Stimulated activated CD8-positive, alpha-beta memory T cell treated with anti-CD3 and anti-CD28 coated beads, Interleukin-4, amount 100 ng/mL, for 4 hours (primary cell): ENCODE measurements around the gene KCNQ1OT1.

Experiments used
- DNase-seq, 2 donors: peaks; one replicate each; pipeline ENCODE4 v3.0.0-alpha.2; 2020; ENCODE audit warnings: low read depth in 2 of 2, low spot score in 1 of 2

Gene KCNQ1OT1

DNA sequence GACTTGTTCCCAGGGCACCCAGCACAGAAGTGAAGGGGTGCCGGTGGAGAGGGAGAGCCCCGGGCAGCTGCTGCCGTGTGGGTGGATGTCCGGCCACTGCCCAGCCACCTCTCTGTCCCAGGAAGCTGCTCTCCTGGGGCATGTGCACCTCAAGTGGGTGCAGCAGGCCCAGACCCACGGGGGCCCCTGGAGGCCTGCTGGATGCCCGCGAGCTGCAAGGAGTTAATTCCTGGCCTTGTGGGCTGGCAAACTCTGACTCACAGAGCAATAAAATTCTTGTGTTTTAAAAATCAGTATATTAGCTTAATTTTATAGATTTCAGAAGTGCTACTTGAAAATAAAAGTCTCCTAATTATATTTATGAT, 37.4 kb upstream of the KCNQ1OT1 start:
- no peak for DNase-seq

DNA sequence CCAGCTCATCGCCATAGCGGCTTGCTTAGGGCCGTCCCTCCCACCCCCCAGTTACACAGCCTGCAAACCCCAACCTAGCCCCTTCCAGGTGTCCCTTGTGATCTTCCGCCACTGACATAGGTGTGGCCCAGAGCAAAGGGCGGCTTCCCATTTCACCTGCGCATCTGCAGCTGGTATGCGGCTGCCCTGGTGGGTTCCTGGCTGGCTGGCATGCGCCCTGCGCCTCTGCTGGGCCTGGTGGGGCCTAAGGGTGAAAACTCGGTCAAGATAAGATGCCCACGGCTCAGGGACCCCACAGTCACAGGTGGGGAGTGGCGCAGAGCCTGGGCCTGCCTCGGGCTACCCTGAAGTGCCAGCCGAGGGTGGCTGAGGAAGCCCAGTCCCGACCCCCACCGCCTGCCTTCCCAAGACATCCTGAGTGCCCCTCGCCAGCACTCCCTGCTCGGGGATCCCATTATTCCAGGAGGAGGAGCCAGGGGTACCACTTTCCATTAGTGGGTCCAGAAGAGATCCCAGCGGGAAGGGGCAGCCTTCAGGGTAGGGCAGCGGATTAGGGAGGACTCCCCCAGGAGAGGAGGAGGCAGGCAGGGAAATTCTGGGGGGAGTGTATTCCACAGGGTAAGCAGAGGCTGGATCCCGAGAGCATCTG, 36.9 kb upstream of the KCNQ1OT1 start:
- DNase-seq = no peak

DNA sequence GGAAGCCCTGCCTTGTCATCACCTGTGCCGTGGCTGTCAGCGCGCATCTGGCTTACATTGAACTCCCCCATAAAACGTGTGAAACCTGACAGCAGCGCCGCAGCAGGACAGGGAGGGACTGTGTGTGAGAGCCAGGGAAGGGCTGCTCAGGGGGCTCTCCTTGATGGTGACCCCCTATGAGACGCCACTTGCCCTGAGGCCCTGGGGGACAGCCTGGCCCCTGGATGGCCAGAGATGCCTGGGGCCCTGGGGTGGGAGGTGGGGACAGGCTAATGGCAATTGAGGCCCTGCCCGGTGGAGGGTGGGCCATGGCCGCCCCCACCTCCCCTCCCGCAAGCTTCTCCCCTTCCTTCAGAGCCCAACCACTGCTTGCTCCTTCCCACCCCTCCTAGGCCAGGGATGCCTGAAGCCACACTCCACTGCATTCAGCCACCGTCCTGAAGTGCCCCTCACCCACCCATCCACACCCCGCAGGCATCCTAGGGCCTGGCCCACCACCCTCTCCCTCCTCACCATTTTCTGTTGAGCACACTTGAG, 35.3 kb upstream of the KCNQ1OT1 start:
- DNase-seq = no peak

DNA sequence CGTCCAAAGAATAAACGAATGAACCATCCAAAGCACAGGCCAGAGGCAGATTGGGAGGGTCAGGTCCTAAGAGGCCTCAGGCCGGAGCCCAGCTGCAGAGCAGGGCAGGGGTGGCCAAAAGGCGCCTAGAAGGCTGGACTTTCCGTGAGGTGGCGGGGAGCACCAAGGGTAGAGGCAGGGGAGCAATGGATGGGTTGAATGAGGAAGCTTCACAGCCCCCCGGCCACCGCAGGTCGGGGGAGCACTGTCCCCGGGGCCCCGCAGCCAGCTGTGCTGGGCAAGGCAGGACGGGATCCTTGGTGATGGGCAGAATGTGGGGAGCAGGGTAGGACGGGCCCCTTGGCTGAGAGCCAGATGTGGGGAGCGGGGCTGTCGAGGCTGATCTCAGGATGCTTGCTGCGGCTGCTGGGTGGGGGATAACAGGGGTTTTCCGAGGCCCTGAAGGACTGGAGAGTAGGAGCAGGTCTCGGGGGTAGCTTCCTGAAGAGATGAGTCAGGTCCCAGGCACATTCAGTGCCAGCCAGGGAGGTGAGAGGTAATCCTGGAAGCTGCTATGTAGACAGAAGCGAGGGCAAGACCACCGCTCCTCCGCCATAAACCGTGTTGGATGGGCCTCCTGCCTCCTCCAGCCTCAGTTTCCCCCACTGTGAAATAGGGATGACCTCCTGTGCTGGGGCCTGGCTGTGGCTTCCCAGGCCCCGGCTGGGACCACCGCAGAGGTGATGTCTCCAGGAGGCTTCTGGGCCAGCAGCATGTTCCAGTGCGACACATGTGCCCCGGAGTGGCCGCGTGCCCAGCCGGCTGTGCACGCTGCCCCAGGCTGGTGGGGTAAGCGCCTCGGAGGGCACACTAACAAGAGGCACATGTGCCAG, 34.6 kb upstream of the KCNQ1OT1 start:
- no peak for DNase-seq

DNA sequence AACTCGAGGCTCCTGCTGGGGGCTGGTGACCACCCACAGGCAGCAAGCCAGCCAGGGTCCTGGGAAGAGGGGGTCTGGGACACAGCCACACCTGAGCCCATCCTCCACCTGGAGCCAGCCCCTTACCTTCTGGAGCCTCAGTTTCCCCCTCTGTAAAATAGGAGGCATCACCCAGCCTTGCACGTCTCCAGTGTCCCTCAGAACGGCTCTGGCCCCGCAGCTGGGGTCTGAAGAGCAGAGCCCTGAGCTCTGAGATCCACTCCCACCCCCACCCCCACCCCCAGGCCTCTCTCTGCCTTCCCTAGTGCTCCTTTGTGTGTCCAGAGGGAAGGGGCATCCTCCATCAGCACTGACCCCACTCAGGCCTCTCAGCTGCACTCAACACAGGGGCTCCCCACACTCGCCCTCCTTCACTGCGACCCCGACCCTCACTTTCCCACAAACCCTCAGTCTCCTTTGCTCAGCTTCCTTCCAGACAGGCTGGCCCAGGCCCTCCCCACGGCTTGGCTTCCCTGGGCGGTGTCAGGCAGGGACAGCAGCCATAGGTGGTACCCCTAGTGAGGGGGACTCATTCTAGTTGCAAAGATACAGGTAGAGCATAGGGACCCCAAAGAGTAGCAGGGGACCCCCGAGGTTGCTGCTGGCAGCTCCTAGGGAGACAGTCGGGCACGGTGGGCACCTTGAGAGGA, 33.3 kb upstream of the KCNQ1OT1 start:
- DNase-seq = no peak

DNA sequence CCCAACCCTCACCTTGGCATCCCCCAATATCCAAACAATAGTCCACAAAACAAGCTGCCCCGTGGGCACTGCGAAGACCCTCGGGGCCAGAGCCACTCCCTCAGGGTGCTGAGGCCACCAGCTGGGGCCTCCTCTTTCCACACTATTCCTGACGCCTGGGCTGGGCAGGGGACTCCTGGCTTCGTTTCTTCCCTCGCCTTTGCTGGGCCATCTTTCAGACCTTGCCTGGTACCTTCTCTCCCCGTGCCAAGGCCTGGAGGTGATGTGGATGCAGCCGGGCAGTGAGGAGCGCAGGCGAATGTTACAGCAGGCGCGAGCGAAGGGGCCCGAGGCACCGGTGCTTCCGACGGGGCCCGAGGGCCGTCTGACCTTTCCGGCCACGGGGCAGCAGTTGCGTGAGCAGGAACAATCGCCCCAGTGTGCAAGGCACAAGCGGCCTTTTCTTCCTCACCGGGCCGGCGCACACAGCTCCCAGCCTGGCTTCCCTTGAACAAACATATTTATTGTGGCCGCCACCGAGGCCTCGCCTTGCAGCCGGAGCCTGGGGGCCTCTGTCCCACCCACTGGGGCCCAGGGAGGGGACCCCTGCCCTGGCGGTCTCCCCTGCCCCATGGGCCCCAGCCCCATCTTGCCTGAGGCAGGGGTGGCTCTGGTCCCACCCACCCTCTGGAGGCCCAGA, 32.6 kb upstream of the KCNQ1OT1 start:
- no peak for DNase-seq

DNA sequence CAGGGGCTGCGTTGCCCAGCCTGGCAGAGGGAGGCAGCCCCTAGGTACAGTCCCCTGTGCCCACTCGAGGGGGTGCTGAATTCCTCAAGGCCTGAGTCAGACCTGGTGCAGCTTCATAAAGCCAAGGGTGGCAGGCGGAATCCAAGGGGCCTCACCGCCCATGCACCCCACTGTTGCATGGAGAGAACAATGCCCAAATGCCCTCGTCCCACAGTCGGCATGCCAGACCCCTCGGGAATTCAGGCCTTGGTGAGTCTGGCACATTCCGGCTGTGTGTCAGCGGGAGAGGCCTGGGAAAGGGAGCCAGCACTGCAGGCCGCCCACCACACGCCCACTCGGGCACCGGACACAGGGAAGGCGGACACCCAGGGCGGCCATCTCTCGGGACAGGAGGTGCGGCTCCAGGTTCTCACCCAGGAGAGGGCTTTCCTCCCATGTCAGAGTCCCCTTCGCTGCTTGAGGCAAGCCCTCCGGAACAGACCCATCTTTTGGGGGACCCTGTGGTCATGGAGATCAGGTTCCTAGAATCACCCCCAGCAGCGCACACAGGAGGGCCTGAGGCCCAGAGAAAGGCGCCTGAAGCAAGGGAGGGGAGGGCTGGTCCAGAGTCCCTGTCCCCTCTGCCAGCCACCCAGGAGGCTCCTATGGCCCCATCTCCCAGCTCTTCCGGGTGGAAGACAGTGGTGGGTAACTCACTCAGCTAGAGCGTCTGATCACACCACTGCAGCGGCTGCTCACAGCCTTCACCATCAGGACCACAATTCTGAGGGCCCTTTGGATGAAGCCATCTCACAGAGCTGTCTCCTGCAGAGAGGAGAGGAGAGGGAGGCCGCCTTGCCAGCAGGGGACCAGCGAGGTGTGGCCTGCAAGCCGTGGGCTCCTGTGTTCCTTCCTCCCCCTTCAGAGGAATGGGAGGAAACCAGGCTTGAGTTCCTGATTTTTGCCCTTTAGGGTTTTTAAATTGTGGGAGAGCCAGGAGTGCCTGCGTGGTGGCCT, 31.6 kb upstream of the KCNQ1OT1 start:
- no peak for DNase-seq

DNA sequence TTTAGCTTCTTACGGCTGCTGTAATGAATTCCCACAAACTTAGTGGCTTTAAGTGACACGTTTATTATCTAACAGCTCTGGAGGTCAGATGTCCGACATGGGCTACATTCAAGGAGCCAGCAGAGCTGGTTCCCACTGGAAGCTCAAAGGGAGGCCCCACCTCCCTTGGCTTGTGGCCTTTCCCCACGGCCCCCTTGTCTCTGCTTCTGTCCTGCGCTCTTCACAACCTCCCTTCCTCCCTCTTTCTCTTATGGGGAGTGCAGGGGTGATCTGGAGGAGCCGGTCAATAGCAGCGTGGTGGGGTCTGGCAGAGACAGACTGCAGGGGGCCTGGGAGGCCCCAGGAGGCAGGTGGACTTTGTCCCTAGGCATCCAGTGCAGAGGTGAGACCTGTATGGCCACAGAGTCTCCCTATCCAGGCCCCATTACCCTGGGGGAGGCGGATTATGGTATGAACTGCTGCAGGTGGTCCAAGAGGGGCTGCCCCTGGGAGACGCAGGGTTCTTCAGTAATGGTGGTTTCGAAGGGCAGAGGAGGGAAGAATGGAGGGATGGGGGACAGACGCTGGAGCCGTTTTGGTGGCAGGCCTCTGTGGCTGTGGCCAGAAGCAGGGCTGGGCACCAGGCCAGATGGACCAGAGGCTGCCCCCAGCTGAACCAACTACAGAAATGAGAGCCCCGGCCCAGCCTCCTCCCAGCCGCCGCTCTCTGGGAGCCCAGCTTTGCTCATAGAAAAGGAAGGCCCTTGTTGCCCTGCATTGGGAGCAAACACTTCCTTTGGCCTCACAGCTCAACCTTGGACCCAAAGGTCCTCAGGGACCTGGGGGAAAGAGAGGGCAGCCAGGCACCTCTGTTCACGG, 30.7 kb upstream of the KCNQ1OT1 start:
- no peak for DNase-seq

DNA sequence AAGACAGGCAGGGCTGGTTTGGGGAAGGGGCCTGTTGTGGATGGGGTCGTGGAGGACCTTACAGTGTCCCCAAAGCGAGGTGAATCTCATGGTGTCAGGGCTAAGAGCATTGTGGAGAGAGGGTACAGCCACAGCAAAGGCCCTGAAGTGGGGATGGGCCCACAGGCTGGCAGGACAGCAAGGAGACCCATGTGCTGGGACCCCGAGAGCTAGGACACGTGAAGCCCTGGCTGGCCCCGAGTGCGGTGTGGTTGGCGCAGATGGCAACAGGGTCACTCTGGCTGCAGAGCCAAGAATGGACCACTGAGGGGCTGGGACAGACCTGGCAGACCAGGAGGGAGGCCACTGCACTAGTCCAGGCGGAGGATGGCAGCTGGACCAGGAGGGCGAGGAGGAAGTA, 30.0 kb upstream of the KCNQ1OT1 start:
- no peak for DNase-seq

DNA sequence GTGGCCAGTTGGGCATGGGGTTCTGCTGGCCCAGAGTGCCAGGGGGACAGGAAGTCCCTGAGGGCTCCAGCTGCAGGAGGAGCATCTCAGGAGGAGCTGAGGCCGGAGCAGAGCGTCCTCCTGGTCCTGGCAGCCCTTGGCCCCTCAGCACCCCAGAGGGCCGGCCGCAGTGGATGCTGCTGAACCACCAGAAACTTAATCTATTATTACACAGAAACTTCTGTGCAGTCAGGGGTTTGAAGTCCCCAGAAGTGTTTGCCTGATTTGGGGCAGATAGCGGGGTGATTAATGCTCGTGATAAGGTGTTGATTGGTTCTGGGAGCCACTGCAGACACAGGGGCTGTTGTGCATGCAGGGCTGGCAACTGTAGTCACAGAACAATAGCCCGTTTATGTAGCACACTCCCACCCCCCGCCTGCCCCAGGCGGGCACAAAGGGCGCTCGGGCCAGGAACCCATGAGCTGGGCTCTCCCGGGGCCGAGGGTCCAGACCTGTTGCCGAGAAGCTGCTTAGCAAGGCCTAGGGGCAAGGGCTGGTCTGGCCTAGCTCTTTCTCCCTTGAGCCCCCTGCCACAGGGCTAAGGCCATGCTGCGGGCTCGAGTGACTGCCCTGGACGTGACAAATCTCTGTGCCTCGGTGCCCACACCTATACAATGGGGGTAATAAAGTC, 29.0 kb upstream of the KCNQ1OT1 start:
- DNase-seq = no peak

DNA sequence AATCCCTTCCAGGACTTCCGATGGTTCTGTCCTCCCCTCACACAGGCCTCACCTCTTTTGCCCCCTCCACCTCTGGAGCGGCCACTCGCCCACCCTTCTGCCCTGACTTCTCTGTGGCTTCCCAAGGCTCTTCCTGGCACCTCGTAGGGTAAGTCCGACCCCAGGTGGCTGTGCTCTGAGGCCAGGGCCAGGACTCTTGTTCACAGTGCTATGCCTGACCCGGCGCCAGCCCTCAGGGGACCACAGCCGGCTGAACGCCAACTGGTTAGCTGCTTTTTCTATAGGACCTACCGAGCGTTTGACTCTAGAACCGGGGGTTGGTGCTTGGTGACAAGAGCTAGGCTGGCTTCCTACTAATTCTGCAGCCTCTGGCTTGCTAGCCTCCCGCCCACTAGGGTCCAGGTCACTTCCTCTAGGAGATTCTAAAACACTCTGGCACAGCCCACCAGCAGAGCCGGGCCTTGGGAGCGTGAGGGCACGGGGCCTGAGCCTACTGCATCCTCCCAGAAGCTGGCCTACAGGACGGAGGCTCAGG, 28.4 kb upstream of the KCNQ1OT1 start:
- DNase-seq = no peak

DNA sequence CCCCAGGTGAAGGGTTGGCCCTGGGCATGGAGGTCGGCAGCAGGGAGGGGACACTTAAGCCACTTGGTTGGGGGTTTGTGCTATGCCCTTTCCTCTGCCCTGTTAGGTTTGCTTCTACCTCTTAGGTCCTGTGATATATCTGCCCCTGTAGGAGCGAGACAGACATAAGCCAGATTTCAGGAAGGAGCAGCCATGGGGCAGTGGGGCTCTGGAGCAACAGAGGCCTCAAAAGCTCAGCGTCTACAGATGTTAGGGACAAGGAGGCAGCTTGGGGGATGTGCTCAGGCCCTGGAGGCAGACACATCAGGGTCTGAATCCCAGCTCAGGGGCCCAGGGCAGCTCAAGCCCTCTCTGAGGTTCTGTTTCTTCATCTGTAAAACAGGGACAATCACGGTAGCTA, 27.2 kb upstream of the KCNQ1OT1 start:
- DNase-seq = no peak

DNA sequence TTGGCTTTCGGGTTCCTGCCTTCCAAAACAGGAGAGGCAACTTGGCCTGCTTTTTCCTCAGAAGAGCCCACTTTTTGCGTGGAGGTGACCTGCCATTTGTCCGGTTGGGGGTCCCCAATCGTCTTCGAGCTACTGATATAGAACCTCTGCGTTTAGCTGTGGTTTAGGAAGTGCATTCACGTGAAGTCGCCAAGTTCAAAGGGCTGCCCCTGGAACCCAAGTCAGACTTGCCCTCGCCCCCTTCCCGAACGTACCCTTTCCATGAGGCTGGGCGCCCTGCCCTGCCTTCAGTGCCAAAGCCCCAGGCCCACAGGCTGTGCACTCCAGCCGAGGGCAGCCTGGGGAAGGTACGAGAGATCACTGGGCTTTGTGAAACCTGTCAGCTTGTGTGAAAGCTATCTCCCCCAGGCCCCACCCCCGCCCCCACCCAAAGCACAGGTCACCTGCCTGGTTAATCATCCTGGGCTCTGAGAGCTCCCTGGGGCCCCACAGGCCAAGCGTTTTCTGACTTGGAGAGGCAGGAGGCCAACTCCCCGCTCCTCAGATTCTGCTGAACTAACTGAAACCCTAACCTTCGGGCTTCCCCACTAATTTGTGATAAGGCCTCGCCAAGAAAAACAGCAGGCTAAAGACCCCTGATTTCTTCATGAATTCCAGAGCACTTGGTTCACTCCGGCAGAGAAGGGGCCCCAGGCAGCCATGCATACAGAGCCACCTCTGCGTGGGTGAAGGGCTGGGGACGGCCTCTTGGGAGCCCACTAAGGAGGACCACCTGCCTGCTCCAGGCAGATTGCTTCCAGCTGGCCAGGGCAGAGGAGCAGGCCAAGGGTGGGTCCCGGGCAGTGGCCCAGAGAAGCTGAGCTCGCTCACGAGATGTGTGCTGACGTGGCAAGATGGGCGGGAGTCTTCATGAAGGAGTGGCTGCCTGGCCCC, 25.8 kb upstream of the KCNQ1OT1 start:
- DNase-seq = no peak

DNA sequence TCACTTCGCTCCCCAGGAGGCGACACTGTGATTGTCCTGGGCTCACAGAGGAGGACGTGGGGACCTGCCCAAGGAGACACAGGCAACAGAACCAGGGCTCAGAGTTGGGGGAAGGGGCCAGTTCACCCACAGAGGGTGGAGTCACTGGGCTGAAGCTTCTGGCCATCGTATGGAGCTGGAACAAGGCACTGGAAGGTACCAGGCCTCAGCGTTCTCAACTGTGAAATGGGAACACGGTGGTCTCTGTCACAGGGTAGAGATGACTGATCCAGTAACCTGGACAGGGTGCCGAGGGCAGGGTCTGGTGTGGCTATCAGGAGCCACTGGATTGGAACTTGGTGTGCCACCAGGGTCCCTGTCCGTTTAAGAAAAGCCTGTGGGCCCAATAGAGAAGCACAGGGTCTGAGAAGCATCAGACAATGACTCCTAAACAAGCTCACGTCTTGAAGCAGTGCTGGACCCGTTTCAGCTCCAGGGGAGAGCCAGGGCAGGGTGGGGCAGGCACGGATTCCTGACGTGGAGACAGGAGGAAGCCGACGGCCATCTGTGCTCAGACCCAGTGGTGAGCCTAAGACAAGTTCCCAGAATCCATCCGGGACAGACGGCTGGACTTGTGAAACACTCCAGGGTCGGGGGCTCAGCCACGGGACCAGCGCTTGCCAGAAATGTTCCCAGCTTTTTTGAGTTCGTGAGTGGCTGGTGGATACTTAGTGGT, 25.0 kb upstream of the KCNQ1OT1 start:
- no peak for DNase-seq

DNA sequence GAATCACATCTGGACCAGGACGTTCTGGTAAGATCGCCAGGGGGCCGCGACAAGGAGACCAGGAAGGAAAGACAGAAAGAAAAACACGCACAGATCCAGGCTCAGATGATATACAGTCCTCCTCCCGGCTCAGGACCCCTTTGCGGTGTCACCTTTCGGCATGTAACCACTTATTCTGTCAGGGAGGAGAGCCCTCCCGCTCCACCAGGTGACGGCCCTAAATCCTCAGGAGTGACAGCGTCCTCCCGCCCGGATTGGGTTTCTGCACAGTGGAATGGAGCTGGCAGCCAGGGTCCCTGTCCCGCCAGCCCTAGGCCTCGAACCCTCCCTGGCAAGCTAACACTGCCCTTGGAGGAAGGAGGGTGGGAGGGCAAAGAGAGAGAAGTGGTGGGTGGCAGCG, 24.3 kb upstream of the KCNQ1OT1 start:
- DNase-seq = no peak

DNA sequence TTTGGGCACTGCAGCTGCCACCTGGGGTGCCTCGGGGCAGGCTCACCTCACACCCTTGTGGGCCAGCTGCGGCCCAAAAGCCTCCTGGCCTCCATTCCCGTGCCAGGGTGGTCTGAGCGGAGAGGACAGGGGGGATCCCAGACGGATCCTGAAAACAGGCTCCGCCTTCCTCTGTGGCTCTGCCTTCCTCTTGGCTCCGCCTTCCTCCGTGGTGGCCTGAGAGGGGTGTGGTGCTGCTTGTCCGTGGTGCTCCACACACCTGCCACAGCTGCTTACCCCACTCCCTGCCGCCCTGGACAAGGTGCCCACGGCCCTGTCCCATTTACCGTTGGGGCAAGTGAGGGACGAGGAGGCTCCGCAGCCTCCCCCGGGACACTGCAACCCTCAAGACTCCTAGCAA, 23.2 kb upstream of the KCNQ1OT1 start:
- no peak for DNase-seq
